Measurements from ENCODE around the gene PRKCSH. TPM values are rescaled to one million over a fixed set of nuclear protein-coding genes. Genes with fewer than 3 reads are reported as not detected.

Gene PRKCSH
- total RNA-seq, 1 experiment from 2014 or later: 431 TPM

GRCh38 chr19:11489378-11489777 lies 53.9 kb downstream of the PRKCSH start:
- WGBS (ENCODE audit: extremely low coverage, insufficient read length, low lambda C conversion rate): no CpG with 5 or more reads among the region's 7 CpGs
- Mint-ChIP-seq H3K9me3 (no peaks in the 10 kb centered on the region), H3K4me3 (no peak overlapping the region), H3K27ac (no peak overlapping the region), H3K27me3 (ENCODE audit: low read depth) (no peaks in the 10 kb centered on the region), H3K4me1 (peaks cover 2 to 5% of the 10 kb centered on the region in 2 experiments; a peak in 3 of 4 replicates), H3K36me3 (ENCODE audit: insufficient read depth in 1 of 3, low read depth in 3 of 3) (peaks cover 0 to 15% (median 4%) of the 10 kb centered on the region in 3 experiments; a peak in 2 of 7 replicates)
- Histone ChIP-seq H3K23me2 (ENCODE audit: insufficient read length, low read depth, low read length, poor library complexity, severe bottlenecking) (no peaks in the 10 kb centered on the region), H4K91ac (ENCODE audit: insufficient read length, low read depth, low read length) (no peak overlapping the region), H3K4me2 (ENCODE audit: insufficient read depth, insufficient read length, low read length) (no peak overlapping the region), H2BK5ac (ENCODE audit: insufficient read length, low read length) (no peak overlapping the region), H4K5ac (ENCODE audit: insufficient read length, low read depth, low read length) (no peak overlapping the region), H3K27me3 (ENCODE audit: insufficient read depth, low read length) (no peaks in the 10 kb centered on the region), H3K23ac (ENCODE audit: insufficient read length, low read depth, low read length) (no peak overlapping the region), H3K79me2 (ENCODE audit: insufficient read depth, low read length) (no peaks in the 10 kb centered on the region), H3K9me3 (ENCODE audit: control insufficient read depth, low read depth, low read length) (no peaks in the 10 kb centered on the region), H2BK15ac (ENCODE audit: low read depth, low read length) (no peak overlapping the region; the same call in 1 of the 2 replicates), H3K9ac (ENCODE audit: extremely low read depth, insufficient read length, low read length) (no peak overlapping the region), H2BK120ac (ENCODE audit: low read depth, low read length, poor library complexity, severe bottlenecking) (no peak overlapping the region), H2AK5ac (ENCODE audit: insufficient read length, low read length) (no peak overlapping the region), H3K56ac (ENCODE audit: insufficient read length, low read depth, low read length) (no peak overlapping the region), H3K4me1 (ENCODE audit: insufficient read depth, low read length) (no peaks in the 10 kb centered on the region), H3K18ac (ENCODE audit: insufficient read length, low read depth, low read length) (no peak overlapping the region), H2BK12ac (ENCODE audit: insufficient read length, low read depth, low read length) (no peak overlapping the region), H4K20me1 (ENCODE audit: control insufficient read depth, insufficient read depth, insufficient read length) (no peaks in the 10 kb centered on the region), H3T11ph (ENCODE audit: low read length) (no peak overlapping the region), H3K14ac (ENCODE audit: insufficient read depth, low read length) (no peak overlapping the region), H3K79me1 (ENCODE audit: insufficient read depth, low read depth, low read length, poor library complexity, severe bottlenecking) (no peaks in the 10 kb centered on the region), H4K8ac (replicated peaks; ENCODE audit: insufficient read length, low read depth, low read length) (no peak overlapping the region), H3K4ac (ENCODE audit: low read depth, low read length) (no peak overlapping the region), H2BK20ac (ENCODE audit: low read depth, low read length, poor library complexity, severe bottlenecking) (no peak overlapping the region), H2AFZ (ENCODE audit: low read length) (no peak overlapping the region), H3K27ac (ENCODE audit: insufficient read length, low read depth, low read length) (no peak overlapping the region)
- TF ChIP-seq CTCF (conservative IDR thresholded peaks at IDR 0.05): no peak
- DNase-seq: no peak

All from H9 (cell line).